GM18907 (cell line): ENCODE data around the gene TEX29.

Experiments used
- ATAC-seq: cut with Tn5 transposase; IDR thresholded peaks from one replicate; pipeline ENCODE4 v1.9.1; 2021; ENCODE audit warnings: mild to moderate bottlenecking, moderate library complexity; ENCODE audit not compliant: unreplicated experiment

The TEX29 gene

GRCh38 chr13:111367340-111367739 is 46.9 kb downstream of the TEX29 start:
- no peak for ATAC-seq

- no peak for ATAC-seq
Observed at GRCh38 chr13:111368091-111368490, 47.6 kb downstream of the TEX29 start.

GRCh38 chr13:111370147-111370546 is 49.7 kb downstream of the TEX29 start:
- ATAC-seq = no peak

- no peak for ATAC-seq
Observed at GRCh38 chr13:111370570-111371535, 50.4 kb downstream of the TEX29 start.

GRCh38 chr13:111371720-111372119 is 51.3 kb downstream of the TEX29 start:
- no peak for ATAC-seq

- ATAC-seq = no peak
Observed at GRCh38 chr13:111372651-111373425, 52.4 kb downstream of the TEX29 start.

GRCh38 chr13:111373486-111373885 is 53.0 kb downstream of the TEX29 start:
- ATAC-seq = no peak

- ATAC-seq = no peak
Observed at GRCh38 chr13:111380431-111380830, 60.0 kb downstream of the TEX29 start.

GRCh38 chr13:111382411-111382810 is 62.0 kb downstream of the TEX29 start:
- ATAC-seq = no peak

- no peak for ATAC-seq
Observed at GRCh38 chr13:111382877-111383276, 62.4 kb downstream of the TEX29 start.

GRCh38 chr13:111383591-111384440 is 63.4 kb downstream of the TEX29 start:
- ATAC-seq = no peak

- ATAC-seq = no peak
Observed at GRCh38 chr13:111384441-111385182, 64.2 kb downstream of the TEX29 start.

GRCh38 chr13:111385183-111385857 is 64.9 kb downstream of the TEX29 start:
- no peak for ATAC-seq

- ATAC-seq = no peak
Observed at GRCh38 chr13:111387026-111387871, 66.8 kb downstream of the TEX29 start.

- ATAC-seq = no peak
Observed at GRCh38 chr13:111387945-111388600, 67.6 kb downstream of the TEX29 start.

GRCh38 chr13:111388851-111389500 is 68.5 kb downstream of the TEX29 start:
- no peak for ATAC-seq

- ATAC-seq = no peak
Observed at GRCh38 chr13:111389621-111390521, 69.4 kb downstream of the TEX29 start.
